NT2/D1 (cell line): Measurements from ENCODE around the gene MAP3K5.

Source experiments
- DNase-seq: peaks from one replicate; pipeline ENCODE4 v3.0.0-alpha.2; 2011; ENCODE audit warnings: low read depth, low spot score
- H3K27me3 ChIP-seq: 2 replicates; pipeline ENCODE4 v1.6.0; 2011; ENCODE audit warnings: mild to moderate bottlenecking; ENCODE audit not compliant: insufficient read length, insufficient read depth
- H3K36me3 ChIP-seq: 2 replicates; pipeline ENCODE4 v1.6.1; 2011; ENCODE audit warnings: mild to moderate bottlenecking, low read length, mixed read lengths; ENCODE audit not compliant: insufficient read depth, insufficient read length
- H3K4me1 ChIP-seq: 2 replicates; pipeline ENCODE4 v1.5.1; 2011; ENCODE audit not compliant: insufficient read depth, insufficient read length
- H3K4me3 ChIP-seq: 2 replicates; pipeline ENCODE4 v1.5.1; 2011; ENCODE audit warnings: low read depth; ENCODE audit not compliant: insufficient read length
- H3K9ac ChIP-seq: 2 replicates; pipeline ENCODE4 v1.6.0; 2011; ENCODE audit warnings: low read depth; ENCODE audit not compliant: insufficient read length
- H3K9me3 ChIP-seq: 2 replicates; pipeline ENCODE4 v1.5.1; 2011; ENCODE audit warnings: mild to moderate bottlenecking, low read length; ENCODE audit not compliant: insufficient read depth
- SUZ12 ChIP-seq: IDR thresholded peaks from 2 replicates; pipeline ENCODE4 v1.6.1; 2011; ENCODE audit not compliant: insufficient read length, insufficient read depth; ENCODE audit errors: extremely low read depth
- YY1 ChIP-seq: IDR thresholded peaks from 2 replicates; pipeline ENCODE4 v1.6.1; 2011; ENCODE audit not compliant: insufficient read length, insufficient read depth
- ZNF274 ChIP-seq: IDR thresholded peaks from 2 replicates; pipeline ENCODE4 v1.6.1; 2011; ENCODE audit warnings: mild to moderate bottlenecking, low read depth, low read length

Gene MAP3K5

GRCh38 chr6:136659991-136660499 is 132.2 kb downstream of the MAP3K5 start:
- TF ChIP-seq SUZ12 (no peak), ZNF274 (no peak), YY1 (no peak)
- DNase-seq = no peak
- no peaks in the 10 kb centered on the region for H3K36me3 ChIP-seq
- H3K9me3 ChIP-seq = no peaks in the 10 kb centered on the region
- H3K4me1 ChIP-seq = no peaks in the 10 kb centered on the region
- no peaks in the 10 kb centered on the region for H3K27me3 ChIP-seq
- no peak overlapping the region for H3K9ac ChIP-seq
- H3K4me3 ChIP-seq = no peak overlapping the region

GRCh38 chr6:136658711-136659110 is 133.6 kb downstream of the MAP3K5 start:
- TF ChIP-seq ZNF274 (no peak), YY1 (no peak), SUZ12 (no peak)
- H3K27me3 ChIP-seq = no peaks in the 10 kb centered on the region
- H3K36me3 ChIP-seq = no peaks in the 10 kb centered on the region
- H3K9me3 ChIP-seq = no peaks in the 10 kb centered on the region
- no peak for DNase-seq
- no peak overlapping the region for H3K9ac ChIP-seq
- H3K4me1 ChIP-seq = no peaks in the 10 kb centered on the region
- H3K4me3 ChIP-seq = no peak overlapping the region

- DNase-seq = no peak
- no peaks in the 10 kb centered on the region for H3K9me3 ChIP-seq
- H3K27me3 ChIP-seq = no peaks in the 10 kb centered on the region
- H3K36me3 ChIP-seq = no peaks in the 10 kb centered on the region
- TF ChIP-seq YY1 = no peak
- no peak for TF ChIP-seq ZNF274
- no peak for TF ChIP-seq SUZ12
- no peaks in the 10 kb centered on the region for H3K4me1 ChIP-seq
- H3K4me3 ChIP-seq = no peak overlapping the region
- H3K9ac ChIP-seq = no peak overlapping the region
Measured at GRCh38 chr6:136657666-136658065, 134.6 kb downstream of the MAP3K5 start.

- H3K4me3 ChIP-seq = no peak overlapping the region
- no peaks in the 10 kb centered on the region for H3K27me3 ChIP-seq
- H3K36me3 ChIP-seq = no peaks in the 10 kb centered on the region
- no peak for DNase-seq
- TF ChIP-seq YY1 = no peak
- TF ChIP-seq SUZ12 = no peak
- no peak for TF ChIP-seq ZNF274
- no peak overlapping the region for H3K9ac ChIP-seq
- H3K9me3 ChIP-seq = no peaks in the 10 kb centered on the region
- H3K4me1 ChIP-seq = no peaks in the 10 kb centered on the region
Measured at GRCh38 chr6:136656121-136656520, 136.2 kb downstream of the MAP3K5 start.

- no peak for DNase-seq
- TF ChIP-seq ZNF274 (no peak), SUZ12 (no peak), YY1 (no peak)
- no peaks in the 10 kb centered on the region for H3K9me3 ChIP-seq
- no peaks in the 10 kb centered on the region for H3K36me3 ChIP-seq
- H3K27me3 ChIP-seq = no peaks in the 10 kb centered on the region
- no peaks in the 10 kb centered on the region for H3K4me1 ChIP-seq
- H3K4me3 ChIP-seq = no peak overlapping the region
- H3K9ac ChIP-seq = no peak overlapping the region
Measured at GRCh38 chr6:136655239-136656014, 136.8 kb downstream of the MAP3K5 start.

- TF ChIP-seq YY1 = no peak
- TF ChIP-seq ZNF274 = no peak
- no peak for TF ChIP-seq SUZ12
- no peak for DNase-seq
- no peaks in the 10 kb centered on the region for H3K9me3 ChIP-seq
- H3K27me3 ChIP-seq = no peaks in the 10 kb centered on the region
- no peak overlapping the region for H3K4me3 ChIP-seq
- no peak overlapping the region for H3K9ac ChIP-seq
- H3K4me1 ChIP-seq = no peaks in the 10 kb centered on the region
- H3K36me3 ChIP-seq = no peaks in the 10 kb centered on the region
Measured at GRCh38 chr6:136654086-136654485, 138.2 kb downstream of the MAP3K5 start.

- Histone ChIP-seq H3K9ac (no peak overlapping the region), H3K36me3 (no peaks in the 10 kb centered on the region), H3K27me3 (no peaks in the 10 kb centered on the region), H3K4me3 (no peak overlapping the region), H3K9me3 (no peaks in the 10 kb centered on the region), H3K4me1 (no peaks in the 10 kb centered on the region)
- DNase-seq = no peak
- TF ChIP-seq YY1 = no peak
- TF ChIP-seq ZNF274 = no peak
- no peak for TF ChIP-seq SUZ12
Measured at GRCh38 chr6:136652656-136653055, 139.6 kb downstream of the MAP3K5 start.
